ENCODE data around the gene USP7. TPM values are rescaled to one million over a fixed set of nuclear protein-coding genes. Genes with fewer than 3 reads are reported as not detected.
A peak's percentile ranks its signal among the peaks of the same experiment; 100 is the strongest.

USP7 gene
- total and polyA plus RNA-seq, 4 donors = 13.7 to 85.6 (median 37.7) TPM

DNA sequence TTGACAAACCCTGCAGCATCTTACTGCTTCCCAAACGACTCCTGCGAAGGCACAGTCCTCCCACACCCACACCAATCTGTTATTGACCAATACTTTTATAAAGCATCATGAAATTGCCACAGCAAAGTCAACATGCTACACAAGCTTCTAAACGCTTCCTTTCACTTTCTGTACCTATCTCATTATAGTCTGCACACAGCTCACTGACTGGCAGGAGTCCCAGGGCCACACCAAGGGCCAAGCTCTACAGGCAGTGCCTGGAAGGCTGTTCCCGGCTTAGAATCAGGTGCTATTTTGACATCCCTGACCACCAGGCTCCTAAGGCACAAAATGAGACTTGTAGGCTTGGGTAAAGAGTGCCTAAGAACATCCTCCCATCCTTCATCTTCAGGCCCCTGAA, 39.5 kb downstream of the USP7 start (continued):
- TF ChIP-seq NR2F2 (IDR thresholded peaks at IDR 0.05) (no peak), FOXA1 (IDR thresholded peaks at IDR 0.05) (peak; percentile 97), HNF4G (IDR thresholded peaks at IDR 0.05) (peak; percentile 44), EGR1 (IDR thresholded peaks at IDR 0.05; ENCODE audit: low read depth in 2 of 2) (peak; percentile 39 to 50), JUND (IDR thresholded peaks at IDR 0.05) (peak in 1 of 2 donors; percentile 70), GABPA (IDR thresholded peaks at IDR 0.05 in 1 of 2, conservative IDR thresholded peaks at IDR 0.05 in 1 of 2) (no peak), TAF1 (conservative IDR thresholded peaks at IDR 0.05) (no peak)
- TF ChIP-seq, protein P1, sequence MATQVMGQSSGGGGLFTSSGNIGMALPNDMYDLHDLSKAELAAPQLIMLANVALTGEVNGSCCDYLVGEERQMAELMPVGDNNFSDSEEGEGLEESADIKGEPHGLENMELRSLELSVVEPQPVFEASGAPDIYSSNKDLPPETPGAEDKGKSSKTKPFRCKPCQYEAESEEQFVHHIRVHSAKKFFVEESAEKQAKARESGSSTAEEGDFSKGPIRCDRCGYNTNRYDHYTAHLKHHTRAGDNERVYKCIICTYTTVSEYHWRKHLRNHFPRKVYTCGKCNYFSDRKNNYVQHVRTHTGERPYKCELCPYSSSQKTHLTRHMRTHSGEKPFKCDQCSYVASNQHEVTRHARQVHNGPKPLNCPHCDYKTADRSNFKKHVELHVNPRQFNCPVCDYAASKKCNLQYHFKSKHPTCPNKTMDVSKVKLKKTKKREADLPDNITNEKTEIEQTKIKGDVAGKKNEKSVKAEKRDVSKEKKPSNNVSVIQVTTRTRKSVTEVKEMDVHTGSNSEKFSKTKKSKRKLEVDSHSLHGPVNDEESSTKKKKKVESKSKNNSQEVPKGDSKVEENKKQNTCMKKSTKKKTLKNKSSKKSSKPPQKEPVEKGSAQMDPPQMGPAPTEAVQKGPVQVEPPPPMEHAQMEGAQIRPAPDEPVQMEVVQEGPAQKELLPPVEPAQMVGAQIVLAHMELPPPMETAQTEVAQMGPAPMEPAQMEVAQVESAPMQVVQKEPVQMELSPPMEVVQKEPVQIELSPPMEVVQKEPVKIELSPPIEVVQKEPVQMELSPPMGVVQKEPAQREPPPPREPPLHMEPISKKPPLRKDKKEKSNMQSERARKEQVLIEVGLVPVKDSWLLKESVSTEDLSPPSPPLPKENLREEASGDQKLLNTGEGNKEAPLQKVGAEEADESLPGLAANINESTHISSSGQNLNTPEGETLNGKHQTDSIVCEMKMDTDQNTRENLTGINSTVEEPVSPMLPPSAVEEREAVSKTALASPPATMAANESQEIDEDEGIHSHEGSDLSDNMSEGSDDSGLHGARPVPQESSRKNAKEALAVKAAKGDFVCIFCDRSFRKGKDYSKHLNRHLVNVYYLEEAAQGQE (IDR thresholded peaks at IDR 0.05) = peak; percentile 82

DNA sequence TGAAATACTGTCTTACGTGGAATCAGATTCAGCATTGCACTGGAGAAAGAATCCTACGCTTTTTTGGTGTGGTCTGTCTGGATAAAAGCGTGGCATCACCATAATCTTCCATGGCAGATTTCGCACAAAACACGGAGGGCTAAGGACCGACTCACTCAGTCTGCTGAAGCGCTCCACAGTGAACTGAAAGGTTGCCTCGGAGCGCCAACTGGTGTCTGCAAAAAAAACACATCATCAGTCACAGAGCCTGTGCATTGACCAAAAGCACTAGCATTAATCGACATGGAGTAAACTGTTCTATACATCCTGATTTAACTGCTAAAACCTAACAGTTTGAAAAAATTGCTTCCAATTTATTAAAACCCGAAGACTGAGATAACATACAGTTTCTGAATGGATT, 40.5 kb downstream of the USP7 start:
- H3K36me3 ChIP-seq (ENCODE audit: control insufficient read depth in 4 of 4, insufficient read depth in 3 of 4, low read depth in 1 of 4, low read length in 3 of 4) = peaks cover 2 to 44% (median 36%) of the 10 kb centered on the region in 4 donors
- H3K4me1 ChIP-seq (ENCODE audit: control insufficient read depth in 4 of 4, insufficient read depth in 4 of 4, low read length in 3 of 4) = peaks cover 0 to 16% (median 12%) of the 10 kb centered on the region in 4 donors
- H3K27ac ChIP-seq (ENCODE audit: low read depth in 1 of 2, low read length in 2 of 2) = no peak overlapping the region
- no peak overlapping the region for H3K4me3 ChIP-seq (ENCODE audit: low read depth in 1 of 3, low read length in 3 of 3)
- no peaks in the 10 kb centered on the region for H3K27me3 ChIP-seq (ENCODE audit: control insufficient read depth in 4 of 4, insufficient read depth in 4 of 4, low read length in 3 of 4)
- no peak overlapping the region for H3K9ac ChIP-seq (ENCODE audit: low read depth in 1 of 2, low read length in 2 of 2)
- TF ChIP-seq, protein P2, sequence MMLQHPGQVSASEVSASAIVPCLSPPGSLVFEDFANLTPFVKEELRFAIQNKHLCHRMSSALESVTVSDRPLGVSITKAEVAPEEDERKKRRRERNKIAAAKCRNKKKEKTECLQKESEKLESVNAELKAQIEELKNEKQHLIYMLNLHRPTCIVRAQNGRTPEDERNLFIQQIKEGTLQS (IDR thresholded peaks at IDR 0.05) = no peak
- no peak for TF ChIP-seq RAD21 (IDR thresholded peaks at IDR 0.05)
- DNase-seq (ENCODE audit: low spot score) = no peak
- WGBS = 88% methylated on average over 11 of the region's 11 CpGs
- H3K9me3 ChIP-seq (ENCODE audit: control insufficient read depth in 4 of 4, low read length in 3 of 4) = no peaks in the 10 kb centered on the region

DNA sequence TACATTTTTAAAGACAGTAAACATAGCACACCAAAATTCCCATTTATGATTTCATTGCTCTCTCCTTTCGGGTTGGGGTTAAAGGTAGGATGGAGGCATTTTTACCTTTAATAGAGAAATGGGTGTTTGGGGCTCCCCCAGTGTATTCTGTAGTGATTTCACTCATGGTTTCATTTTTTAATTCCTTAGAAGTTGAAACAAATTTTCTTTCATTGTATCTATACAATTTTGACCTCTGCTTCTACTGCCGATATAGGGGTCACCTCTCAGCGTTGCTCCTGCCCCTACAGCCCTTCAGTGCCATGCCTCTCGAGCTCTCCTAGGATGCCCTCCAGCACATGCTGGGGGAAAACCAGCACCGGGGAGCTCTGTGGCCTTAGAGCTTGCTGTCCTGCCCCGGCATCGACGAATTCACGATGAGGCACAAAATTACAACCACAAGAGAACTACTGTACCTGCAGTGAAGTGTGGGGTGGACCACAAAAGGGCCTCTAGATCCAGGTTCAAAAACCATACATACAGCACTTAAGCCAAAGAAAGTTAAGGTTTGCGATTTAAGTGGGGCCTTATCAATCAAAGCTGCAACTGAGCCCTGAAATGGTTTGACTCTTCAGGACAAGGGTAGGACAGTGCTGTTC, 42.2 kb downstream of the USP7 start:
- no peak overlapping the region for H3K27ac ChIP-seq (ENCODE audit: low read depth in 1 of 2, low read length in 2 of 2)
- no peak for DNase-seq (ENCODE audit: low spot score)
- H3K27me3 ChIP-seq (ENCODE audit: control insufficient read depth in 4 of 4, insufficient read depth in 4 of 4, low read length in 3 of 4) = no peaks in the 10 kb centered on the region
- H3K4me1 ChIP-seq (ENCODE audit: control insufficient read depth in 4 of 4, insufficient read depth in 4 of 4, low read length in 3 of 4) = peaks cover 0 to 16% (median 11%) of the 10 kb centered on the region in 4 donors
- H3K9me3 ChIP-seq (ENCODE audit: control insufficient read depth in 4 of 4, low read length in 3 of 4) = no peaks in the 10 kb centered on the region
- WGBS = 92% methylated on average over 10 of the region's 10 CpGs
- no peak overlapping the region for H3K4me3 ChIP-seq (ENCODE audit: low read depth in 1 of 3, low read length in 3 of 3)
- peaks cover 5 to 52% (median 40%) of the 10 kb centered on the region in 4 donors for H3K36me3 ChIP-seq (ENCODE audit: control insufficient read depth in 4 of 4, insufficient read depth in 3 of 4, low read depth in 1 of 4, low read length in 3 of 4)
- TF ChIP-seq RXRA (IDR thresholded peaks at IDR 0.05) = no peak
- TF ChIP-seq, protein P3, sequence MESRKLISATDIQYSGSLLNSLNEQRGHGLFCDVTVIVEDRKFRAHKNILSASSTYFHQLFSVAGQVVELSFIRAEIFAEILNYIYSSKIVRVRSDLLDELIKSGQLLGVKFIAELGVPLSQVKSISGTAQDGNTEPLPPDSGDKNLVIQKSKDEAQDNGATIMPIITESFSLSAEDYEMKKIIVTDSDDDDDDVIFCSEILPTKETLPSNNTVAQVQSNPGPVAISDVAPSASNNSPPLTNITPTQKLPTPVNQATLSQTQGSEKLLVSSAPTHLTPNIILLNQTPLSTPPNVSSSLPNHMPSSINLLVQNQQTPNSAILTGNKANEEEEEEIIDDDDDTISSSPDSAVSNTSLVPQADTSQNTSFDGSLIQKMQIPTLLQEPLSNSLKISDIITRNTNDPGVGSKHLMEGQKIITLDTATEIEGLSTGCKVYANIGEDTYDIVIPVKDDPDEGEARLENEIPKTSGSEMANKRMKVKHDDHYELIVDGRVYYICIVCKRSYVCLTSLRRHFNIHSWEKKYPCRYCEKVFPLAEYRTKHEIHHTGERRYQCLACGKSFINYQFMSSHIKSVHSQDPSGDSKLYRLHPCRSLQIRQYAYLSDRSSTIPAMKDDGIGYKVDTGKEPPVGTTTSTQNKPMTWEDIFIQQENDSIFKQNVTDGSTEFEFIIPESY (IDR thresholded peaks at IDR 0.05) = no peak
- TF ChIP-seq, protein P4, sequence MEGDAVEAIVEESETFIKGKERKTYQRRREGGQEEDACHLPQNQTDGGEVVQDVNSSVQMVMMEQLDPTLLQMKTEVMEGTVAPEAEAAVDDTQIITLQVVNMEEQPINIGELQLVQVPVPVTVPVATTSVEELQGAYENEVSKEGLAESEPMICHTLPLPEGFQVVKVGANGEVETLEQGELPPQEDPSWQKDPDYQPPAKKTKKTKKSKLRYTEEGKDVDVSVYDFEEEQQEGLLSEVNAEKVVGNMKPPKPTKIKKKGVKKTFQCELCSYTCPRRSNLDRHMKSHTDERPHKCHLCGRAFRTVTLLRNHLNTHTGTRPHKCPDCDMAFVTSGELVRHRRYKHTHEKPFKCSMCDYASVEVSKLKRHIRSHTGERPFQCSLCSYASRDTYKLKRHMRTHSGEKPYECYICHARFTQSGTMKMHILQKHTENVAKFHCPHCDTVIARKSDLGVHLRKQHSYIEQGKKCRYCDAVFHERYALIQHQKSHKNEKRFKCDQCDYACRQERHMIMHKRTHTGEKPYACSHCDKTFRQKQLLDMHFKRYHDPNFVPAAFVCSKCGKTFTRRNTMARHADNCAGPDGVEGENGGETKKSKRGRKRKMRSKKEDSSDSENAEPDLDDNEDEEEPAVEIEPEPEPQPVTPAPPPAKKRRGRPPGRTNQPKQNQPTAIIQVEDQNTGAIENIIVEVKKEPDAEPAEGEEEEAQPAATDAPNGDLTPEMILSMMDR (IDR thresholded peaks at IDR 0.05; ENCODE audit: low read depth, low read length, missing input control) = no peak
- no peak overlapping the region for H3K9ac ChIP-seq (ENCODE audit: low read depth in 1 of 2, low read length in 2 of 2)
